NOMO-1 treated with dmso at 0.1 percent for 144 hours (cell line): ENCODE measurements around the gene PHB1.
"Not testable (repeated sequence)": the region's sequence is repeated elsewhere in the genome, so short reads cannot be mapped to it uniquely, and the experiment has no call there.

Source experiments
- DNase-seq: peaks from one replicate; lab custom pipeline; 2025; ENCODE audit not compliant: unreplicated experiment; lab: John Stamatoyannopoulos, UW

The PHB1 gene

DNA sequence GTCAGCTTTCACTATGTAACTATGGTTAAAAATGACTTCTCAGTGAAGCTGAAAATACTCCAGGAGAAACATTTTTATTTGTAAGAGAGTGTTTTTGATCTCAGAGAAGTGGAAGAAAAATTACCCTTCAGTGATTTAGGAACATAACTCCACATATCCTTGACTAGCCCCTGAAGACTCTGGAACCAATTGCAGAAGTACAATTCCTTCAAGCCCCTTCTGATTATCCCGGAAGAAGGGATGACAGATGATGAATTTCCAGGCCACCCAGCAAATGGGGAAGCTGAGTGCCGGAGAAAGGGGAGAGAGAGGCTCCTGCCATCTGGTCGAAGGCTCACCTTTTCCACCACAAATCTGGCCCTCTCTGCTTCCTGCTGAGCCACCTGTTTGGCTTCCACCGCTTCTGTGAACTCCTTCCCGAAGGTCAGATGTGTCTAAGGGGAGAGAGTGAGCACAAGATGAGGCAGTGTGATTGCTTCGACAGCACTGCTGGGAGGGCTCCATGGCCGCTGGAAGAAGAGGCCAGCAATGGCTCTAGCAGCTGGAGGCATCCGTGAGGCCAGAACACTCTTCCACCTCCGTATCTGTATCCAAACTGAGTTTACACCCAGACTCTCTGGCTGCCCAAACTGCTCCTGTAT is 8.1 kb downstream of the PHB1 start:
- DNase-seq: no peak

DNA sequence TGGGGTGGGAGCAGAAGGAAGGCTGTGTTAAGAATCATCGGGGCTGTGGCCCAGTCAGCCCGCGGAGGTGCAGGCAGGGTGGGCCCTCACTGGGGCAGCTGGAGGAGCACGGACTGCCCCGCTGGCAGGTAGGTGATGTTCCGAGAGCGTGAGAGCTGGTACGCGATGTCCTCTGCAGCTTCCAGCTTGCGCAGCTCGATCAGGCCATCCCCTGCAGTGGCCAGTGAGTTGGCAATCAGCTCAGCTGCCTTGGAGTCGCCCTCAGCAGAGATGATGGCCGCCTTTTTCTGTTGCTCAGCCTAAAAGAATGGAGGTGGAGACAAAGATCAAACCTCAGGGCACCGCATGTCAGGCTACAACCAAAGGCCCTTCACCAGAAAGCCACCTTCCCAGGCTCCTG is 9.8 kb downstream of the PHB1 start:
- no peak for DNase-seq

DNA sequence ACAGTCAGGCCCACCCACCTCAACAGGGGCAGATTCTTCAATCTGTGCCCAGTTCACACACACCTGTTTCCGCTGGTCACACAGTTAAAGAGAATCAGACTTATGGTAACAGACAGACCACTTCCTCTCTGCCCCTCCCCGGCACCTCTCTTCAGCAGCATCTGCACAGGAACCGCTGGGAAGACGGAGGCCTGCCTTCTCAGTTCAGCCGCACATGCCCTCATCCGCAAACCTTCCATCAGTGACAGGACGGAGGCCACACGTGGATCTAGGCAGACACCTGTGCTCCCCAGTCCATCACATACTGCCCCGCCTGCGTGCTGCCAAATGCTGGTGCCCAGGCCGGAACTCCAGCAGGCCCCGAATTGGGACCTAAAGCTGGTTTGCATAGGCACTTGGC is 10.3 kb downstream of the PHB1 start:
- DNase-seq: no peak

DNA sequence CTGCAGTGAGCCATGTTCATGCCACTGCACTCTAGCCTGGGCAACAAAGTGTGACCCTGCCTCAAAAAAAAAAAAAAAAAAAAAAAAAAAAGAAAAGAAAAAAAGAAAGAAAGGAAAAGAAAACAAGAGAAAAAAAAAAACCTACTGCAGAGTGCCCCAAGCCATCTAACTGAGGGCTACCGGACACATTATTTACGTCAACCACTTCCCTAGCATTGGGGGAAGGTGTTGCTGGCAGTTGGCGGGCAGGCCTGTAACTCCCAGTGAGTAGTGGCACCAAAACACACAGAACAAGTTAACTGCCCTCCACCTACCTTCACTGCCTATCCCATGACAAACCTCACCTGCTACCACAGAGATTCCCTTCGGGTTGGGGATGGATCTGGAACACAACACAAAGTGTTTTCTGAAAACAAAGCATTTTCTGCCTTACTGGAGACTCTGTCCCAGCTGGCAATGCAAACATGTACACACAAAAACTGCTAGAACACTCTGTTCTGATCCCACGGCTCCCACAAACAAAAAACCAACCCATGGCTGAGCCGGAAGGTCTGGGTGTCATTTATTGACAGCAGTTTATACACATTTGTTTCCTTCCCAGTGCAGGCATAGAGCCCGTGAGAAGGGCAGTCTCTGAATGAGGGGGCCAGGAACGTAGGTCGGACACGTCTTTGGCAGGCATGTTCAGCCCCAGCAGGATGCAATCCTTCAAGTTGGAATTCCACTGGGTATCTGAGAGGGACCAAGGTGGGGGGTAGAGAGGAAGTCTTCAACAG is 11.0 kb downstream of the PHB1 start:
- no peak for DNase-seq

DNA sequence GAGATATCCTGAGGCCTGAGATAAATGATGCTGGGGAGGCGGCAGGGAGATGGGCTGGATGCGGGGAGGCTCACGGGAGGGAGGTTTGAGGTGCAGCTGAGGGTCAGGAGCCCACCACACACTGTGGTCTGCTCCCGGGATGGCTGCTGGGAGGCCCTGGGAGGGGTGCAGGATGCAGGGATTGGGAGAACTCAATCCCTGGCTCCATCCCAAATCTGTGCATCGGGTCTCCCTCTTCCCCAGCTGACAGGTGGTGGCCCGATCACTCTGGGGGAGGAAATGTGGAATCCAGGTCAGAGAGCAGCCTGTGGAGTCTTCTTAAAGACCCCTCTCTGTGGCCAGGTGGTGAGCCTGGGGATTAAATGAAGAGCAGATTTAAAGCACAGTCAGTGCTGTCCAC is 12.0 kb downstream of the PHB1 start:
- no peak for DNase-seq

DNA sequence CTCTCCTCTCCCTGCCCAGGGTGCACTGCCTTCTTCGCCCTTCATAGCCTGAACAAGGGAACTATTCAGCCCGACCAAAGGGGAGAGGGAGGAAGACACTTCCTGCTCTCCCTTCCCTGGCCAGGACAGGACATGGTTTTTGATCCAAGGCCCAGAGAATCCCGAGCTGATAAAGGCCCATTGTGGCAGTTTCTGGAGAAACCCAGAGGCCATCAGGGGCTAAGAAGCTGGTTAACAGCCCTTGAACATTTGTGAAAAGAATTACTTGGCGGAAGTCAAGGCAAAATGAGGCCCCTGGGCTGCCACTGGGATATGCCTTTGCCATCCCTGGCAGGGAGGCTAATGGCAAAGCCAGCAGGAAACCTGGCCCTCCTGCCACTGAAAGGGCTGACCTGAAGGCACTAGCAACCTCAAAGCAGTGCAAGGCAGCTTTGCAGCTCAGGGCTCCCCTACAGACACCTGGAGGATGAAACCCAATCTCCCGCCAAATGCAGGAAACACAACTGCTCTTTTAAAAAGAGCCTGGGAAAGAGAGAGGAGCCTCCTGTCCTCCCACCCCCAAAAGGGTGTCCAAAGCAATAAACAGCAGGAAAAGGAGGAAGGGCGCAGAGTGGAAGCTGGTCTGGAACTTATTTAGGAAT is 12.6 kb downstream of the PHB1 start:
- no peak for DNase-seq

DNA sequence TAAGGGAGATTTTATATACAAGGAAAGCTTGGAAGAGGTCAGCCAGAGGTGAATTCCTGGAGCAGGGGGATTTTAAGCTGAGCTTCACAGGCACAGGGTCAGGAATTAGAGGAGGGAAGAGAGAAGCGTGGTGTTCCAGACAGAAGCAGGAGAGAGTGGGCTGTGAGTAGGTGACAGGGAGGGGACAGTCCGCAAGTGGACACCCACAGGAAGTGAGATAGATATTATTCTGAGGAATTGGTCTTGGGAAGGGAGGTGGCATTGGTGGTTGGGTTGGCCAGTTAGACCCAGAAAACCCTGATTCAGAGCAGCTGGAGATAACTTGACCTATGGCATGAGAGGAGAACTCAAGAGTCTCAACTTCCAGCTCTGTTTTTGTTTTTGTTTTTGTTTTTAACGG is 14.7 kb downstream of the PHB1 start:
- no peak for DNase-seq

DNA sequence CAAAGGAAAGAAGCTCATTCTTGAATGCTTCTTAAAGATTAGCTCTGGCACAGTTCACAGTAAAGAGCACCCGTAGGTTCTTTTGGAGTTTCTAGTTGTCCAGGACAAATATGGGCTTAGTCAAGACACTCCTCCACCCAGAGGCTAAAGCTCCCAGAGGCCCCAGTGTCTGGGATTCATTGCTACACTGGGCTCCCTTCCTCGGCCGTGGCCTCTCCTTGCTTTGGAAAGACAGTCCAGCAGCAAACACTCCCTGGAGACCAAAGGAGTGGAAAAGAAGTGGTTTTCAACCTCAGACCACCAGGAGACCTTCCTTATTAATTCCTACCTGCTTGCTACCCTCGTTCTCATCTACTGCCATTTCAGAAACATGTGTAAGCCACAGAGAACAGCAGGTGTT is 17.1 kb downstream of the PHB1 start:
- no peak for DNase-seq

DNA sequence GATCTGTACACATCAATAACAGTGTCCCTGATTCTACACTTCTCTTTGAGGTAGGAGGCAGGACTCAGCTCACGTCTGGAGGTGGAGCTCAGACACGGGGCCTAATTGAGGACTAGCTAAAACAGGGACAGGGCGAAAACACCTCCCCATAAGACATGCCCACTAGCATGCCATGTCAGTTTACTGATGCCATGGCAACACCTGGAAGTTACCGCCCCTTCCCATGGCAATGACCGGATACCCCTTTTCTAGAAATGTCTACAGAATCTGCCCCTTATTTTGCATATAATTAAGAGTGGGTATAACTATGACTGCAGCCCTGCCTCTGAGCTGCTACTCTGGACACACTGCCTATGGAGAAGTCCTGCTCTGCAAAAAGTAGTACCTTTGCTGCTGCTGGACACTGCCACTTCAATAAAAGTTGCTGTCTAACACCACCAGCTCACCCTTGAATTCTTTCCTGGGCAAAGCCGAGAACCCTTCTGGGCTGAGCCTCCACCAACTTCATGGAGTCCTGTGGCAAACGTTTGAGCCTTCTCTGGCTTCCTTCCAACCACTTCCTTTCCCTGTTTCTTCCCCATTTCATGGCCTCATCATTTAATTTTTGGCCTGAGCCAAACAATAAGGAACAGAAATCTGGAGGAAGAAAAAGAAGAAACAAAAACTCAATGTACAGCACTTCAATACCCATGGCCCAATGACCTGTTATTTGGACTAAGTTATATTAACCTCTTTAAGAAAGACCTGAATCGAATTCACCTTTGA is 21.0 kb downstream of the PHB1 start:
- DNase-seq: no peak

DNA sequence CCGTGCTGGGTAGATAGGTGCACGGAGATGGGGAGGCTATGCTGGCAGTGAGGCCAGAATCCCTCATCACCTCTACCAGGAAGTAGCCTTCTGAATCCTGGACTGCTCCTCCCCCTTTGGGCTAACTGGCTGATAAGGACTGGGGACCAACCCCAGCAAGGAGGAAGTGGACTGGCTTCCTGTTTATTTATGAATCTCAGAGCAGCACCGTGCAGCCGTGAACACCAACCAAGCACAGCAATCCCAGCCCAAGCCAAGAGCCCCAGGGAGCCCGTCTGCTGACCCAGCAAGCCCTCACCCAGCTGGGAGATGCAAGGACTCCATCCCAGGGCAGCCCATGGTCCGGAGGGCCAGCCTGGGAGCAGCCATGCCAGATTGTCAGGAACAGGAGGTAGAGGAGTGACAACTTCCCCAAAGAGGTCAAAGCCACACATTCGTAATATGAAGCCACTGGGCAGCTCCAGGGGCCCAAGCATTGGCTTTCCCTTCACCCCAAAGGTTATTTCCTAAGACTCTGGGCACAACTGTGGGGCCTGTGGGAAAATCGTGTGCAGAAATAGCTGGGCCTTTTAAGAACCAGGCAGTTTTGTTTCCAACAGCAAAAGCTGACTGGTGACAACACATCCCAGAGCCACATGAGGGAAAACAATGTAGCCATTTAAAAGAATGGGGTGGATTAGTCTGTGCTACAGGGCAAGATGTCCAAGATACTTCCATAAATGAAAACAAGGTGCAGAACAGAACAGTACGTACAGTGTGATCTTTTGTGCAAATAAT is 23.9 kb downstream of the PHB1 start:
- DNase-seq: peak; percentile 76

DNA sequence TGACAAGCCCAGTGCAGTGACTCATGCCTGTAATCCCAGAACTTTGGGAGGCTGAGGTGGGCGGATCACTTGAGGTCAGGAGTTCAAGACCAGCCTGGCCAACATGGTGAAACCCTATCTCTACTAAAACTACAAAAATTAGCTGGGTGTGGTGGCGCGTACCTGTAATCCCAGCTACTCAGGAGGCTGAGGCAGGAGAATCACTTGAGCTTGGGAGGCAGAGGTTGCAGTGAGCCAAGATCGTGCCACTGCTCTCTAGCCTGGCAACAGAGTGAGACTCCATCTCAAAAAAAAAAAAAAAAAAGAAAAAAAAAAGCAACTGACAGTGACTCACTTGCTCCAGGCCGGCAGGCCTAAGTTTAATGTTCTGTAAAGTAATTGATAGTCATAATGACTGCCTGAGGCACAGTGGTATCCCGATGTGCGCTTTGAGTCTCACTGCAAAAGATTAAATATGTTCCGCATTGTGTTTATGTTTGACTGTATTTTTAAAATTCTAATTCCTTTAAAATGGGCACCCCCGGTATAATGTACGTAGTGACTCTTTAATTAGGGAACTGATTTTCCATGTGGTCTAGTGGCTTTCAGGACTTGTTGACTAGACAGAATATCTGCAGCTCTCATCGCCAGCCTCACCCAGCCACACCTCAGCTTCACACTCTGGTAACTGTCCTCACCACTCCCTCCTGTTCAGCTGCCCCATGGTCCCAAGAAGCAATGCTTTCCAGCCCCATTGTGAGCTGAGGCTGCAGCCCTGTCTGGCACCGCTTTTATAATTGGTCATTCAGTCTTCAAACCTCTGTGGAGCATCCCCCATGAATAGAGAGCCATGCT is 25.0 kb downstream of the PHB1 start:
- DNase-seq: not testable (repeated sequence)

DNA sequence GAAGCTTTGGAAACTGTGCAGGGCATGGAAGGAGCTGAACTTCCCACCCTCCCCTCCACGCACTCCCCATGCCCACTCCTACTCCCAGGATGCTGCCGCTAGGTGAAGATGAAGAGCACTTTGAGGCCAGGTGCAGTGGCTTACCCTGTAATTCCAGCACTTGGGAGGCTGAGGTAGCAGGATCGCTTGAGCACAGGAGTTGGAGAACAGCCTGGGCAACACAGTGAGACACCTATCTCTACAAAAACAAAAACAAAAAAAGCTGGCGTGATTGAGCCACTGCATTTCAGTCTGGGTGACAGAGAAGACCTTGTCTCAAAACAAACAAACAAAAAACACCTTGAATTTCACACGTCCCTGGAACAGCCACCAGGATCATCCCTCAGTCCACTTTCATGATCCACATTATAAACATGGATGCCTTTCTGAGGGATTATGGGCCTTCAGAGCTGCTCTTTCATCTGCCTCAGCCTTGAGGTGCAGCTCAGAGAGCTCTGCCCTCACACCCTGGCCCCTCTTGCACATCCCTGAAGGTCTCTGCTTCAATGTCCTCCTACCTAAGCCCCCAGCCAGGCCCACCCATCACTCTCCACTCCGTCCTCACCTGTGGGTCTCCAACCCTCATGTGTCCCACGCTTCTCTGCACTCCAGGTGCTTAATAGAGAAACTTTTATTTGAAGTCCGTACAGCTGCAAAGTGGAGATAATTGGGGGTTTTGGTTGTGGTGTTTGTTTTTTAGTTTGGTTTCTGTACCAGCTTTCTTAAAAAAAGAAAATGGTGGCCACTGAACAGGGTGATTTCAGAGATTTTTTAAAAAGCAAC is 25.8 kb downstream of the PHB1 start:
- no peak for DNase-seq

DNA sequence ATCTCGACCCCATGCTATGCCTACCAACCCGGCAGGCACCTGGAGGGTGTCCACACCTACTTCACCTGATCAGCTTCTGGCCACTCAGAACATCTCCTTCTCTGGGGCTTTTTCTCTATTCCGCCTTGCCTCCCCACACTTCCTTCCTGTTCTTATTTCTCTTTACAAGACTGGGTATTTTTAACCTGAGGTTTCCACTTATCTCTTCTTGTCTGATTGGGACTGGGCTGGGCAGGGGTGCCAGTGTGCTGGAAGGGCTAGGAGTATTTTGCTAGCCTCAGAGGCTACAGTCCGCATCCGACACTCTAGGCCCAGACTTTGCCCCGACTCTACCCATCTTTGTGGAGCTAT is 26.4 kb downstream of the PHB1 start:
- DNase-seq: peak; percentile 39

DNA sequence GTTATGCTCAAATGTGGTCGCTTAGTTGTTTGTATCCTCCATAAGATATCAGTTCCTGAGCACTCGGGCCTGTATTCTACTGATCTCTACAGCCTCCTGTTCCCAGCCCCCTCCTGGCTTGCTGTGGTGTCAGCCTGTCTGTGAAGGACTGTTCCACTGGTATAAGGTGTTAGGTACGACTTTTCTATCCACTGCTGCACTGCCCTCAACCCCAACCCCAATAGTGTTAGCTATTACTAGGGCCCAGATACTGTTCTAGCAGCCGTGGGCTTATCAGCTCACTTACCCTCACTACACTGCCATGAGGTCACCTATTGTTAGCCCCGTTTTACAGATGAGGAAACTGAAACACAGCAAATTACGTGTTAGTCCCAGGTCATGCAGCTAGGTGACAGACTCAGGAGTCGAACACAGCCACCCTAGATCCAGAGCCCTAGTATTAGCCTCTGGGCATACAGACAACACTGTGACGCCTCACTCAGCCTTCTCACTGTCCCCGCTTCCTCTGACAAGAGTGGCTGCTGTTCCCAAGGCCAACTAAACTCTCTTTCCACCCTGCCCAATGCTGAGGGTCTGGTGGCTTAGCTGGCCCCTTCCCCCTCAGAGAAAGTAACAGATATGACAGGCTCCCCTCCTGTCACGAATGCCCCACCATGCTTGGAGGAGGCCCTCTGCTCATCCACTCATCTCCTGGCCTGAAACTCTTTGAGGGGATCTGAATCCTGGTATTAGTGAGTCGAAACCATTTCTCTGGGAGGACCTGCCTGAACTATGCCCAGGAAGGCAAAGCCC is 27.0 kb downstream of the PHB1 start:
- no peak for DNase-seq

DNA sequence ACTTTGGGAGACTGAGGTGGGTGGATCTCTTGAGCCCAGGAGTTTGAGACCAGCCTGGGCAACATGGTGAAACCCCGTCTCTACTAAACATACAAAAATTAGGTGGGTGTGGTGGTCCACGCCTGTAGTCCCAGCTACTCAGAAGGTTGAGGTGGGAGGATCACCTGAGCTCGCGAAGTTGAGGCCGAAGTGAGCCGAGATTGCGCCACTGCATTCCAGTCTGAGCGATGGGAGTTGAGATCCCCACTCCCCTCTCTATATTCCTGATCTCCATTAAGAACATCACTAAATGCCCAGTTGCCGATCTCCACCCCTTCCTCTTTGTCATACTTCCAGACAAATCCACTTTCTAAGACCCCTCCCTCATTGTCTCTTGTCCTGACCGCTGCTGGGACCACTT is 28.3 kb downstream of the PHB1 start:
- DNase-seq: no peak

DNA sequence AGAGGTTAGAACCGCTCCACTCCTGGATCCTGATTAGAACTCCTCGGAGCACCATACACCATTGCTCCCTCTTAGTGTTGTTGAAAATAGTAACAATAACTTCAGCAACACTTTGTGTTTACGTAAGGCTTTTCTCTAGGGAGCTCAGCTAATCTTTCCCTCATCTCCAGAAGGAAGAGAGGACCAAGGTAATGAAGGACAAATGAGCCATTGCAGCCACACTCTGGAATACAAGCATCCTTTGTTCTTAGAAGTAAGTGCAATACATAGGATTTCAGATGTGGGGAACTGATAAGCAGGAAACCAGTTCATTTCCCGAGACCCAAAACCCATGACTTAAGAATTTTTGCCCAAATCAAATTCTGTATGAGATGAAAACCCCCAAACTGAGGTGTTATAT is 29.7 kb downstream of the PHB1 start:
- DNase-seq: no peak

DNA sequence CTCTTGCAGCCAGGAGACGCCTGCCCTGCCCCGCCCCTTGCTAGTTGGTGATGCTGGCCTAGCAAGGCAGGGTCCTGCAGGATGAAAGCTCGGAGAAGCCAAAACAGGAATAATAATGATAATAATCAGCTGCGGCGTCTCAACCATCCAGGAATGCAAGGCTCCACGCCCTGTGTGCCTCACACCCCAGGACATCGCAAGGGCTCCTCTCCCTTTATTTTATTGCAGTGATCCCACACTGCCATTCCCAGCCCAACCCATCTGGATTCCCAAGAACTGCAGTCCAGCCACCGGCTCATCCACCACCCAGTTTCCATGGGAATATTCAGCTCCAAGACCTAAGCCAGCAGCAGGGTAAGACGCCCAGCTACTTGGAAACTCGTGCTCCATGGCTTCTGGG is 31.6 kb downstream of the PHB1 start:
- DNase-seq: no peak

DNA sequence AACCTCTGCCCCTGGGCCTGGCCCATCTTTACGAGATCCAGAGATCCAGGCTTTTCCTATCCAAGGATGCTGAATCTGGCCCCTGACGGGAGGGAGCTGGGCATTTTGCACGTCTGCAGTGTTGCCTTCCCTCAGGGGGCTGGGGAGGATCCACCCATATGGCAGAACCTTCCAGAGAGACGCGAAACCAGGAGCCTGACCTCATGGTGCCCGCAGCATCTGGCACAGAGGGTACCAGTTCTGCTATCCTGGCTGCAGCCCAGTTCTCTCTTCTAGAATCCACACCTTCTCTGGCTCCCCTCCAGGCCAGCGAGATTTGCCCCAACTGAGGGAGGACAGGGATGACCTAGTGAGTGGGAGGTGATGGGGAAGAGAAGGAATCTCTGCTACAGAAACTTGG is 32.1 kb downstream of the PHB1 start:
- no peak for DNase-seq

DNA sequence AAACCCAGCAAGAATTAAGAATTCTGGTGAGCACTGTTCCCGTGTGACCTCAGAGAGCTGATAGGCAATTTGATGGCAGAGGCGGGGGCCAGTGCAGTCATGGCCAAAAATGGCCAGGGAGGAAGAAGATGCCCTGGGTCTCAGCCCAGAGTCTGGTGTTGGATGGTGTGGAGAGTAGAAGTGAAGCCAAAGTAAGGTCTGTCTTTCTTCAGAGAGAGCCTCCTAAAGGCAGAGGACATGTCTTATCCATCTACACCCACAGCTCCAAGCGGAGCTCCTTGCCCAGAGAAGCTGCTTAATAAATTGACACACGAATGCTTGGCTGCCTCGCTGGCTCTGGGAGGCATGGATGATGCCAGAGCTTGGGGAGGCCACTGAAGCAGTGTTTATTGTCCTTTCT is 32.9 kb downstream of the PHB1 start:
- DNase-seq: no peak
